Spleen (tissue), 11 donors: ENCODE results near the gene SPOCK3. TPM values are rescaled to one million over a fixed set of nuclear protein-coding genes. Genes with fewer than 3 reads are reported as not detected.

Experiments used
- DNase-seq: peaks from one replicate; pipeline ENCODE4 v3.0.0-alpha.2; 2020
- H3K27ac ChIP-seq, 8 donors: fragments of 200-600 bp; sonication (generic) in 7 of 8; 1 replicate in 4 of 8; 2 replicates in 4 of 8; pipeline versions ENCODE4 v1.5.0 to v1.8.0; 2016 to 2021; ENCODE audit warnings: inconsistent platforms in 4 of 8, mild to moderate bottlenecking in 4 of 8, moderate library complexity in 1 of 8
- H3K27me3 ChIP-seq, 7 donors: fragments of 200-600 bp; sonication (generic) in 6 of 7; replicated peaks in 1 of 7; 1 replicate in 4 of 7; 2 replicates in 3 of 7; pipeline versions ENCODE4 v1.5.0 to v1.8.0; 2016 to 2021; ENCODE audit warnings: inconsistent platforms in 3 of 7, mild to moderate bottlenecking in 1 of 7
- H3K36me3 ChIP-seq, 6 donors: fragments of 200-600 bp; sonication (generic) in 5 of 6; 1 replicate in 4 of 6; 2 replicates in 2 of 6; pipeline versions ENCODE4 v1.5.0 to v1.8.0; 2016 to 2021; ENCODE audit warnings: inconsistent platforms in 2 of 6
- H3K4me1 ChIP-seq, 6 donors: fragments of 200-600 bp; sonication (generic) in 5 of 6; 1 replicate in 3 of 6; 2 replicates in 3 of 6; pipeline versions ENCODE4 v1.5.0 to v1.8.0; 2016 to 2021; ENCODE audit warnings: inconsistent platforms in 3 of 6
- H3K4me3 ChIP-seq, 8 donors: fragments of 200-600 bp; sonication (generic) in 7 of 8; 1 replicate in 4 of 8; 2 replicates in 4 of 8; pipeline versions ENCODE4 v1.5.0 to v1.8.0; 2016 to 2021; ENCODE audit warnings: inconsistent platforms in 4 of 8, mild to moderate bottlenecking in 4 of 8, moderate library complexity in 2 of 8
- H3K9me3 ChIP-seq, 8 donors: fragments of 200-600 bp; sonication (generic) in 7 of 8; 1 replicate in 4 of 8; 2 replicates in 4 of 8; pipeline versions ENCODE4 v1.5.0 to v1.8.0; 2016 to 2021; ENCODE audit warnings: inconsistent platforms in 4 of 8
- CTCF ChIP-seq, 11 experiments: fragments of 200-600 bp in 7 of 11; fragments of 450-650 bp in 4 of 11; sonication (generic) in 4 of 11; IDR thresholded peaks in 8 of 11; conservative IDR thresholded peaks in 3 of 11; 1 replicate in 7 of 11; 2 replicates in 4 of 11; pipeline versions ENCODE4 v1.4.0 to v1.8.0; 2016 to 2021; ENCODE audit warnings: antibody characterized with exemption in 11 of 11, inconsistent platforms in 4 of 11, mild to moderate bottlenecking in 1 of 11
- POLR2A ChIP-seq, 3 donors: fragments of 450-650 bp; IDR thresholded peaks; one replicate each; pipeline ENCODE4 v1.5.1; 2017; ENCODE audit warnings: antibody characterized with exemption in 3 of 3, mild to moderate bottlenecking in 1 of 3
- POLR2AphosphoS5 ChIP-seq, 3 donors: sonication (generic); formaldehyde crosslinking; IDR thresholded peaks; one replicate each; pipeline ENCODE4 v1.5.1; 2017; ENCODE audit warnings: antibody characterized with exemption in 3 of 3
- WGBS, 5 donors: extraction: QIAGEN DNeasy Blood & Tissue Kit in 3 of 5; methylation state at CpG; one replicate each; pipeline versions ENCODE4 v1.1.5 to v1.1.7; 2013 to 2018; 5-methylcytosine and 5-hydroxymethylcytosine counted together
- intact Hi-C: fragments of 100-400 bp; cut with DNase I; formaldehyde crosslinking; loops from one replicate; pipeline ENCODE4 v1.15.0; 2023; ENCODE audit warnings: low total_unique reads
- polyA plus RNA-seq, 3 donors: library from polyadenylated mRNA; stranded (reverse); fragments of 200-250 nt; gene quantifications; one replicate each; pipeline ENCODE4 v1.2.1, GENCODE V29; 2013
- total RNA-seq, 7 donors: library from RNA; depleted of rRNA in 3 of 7; stranded (reverse); fragments of >200 nt in 3 of 7; fragmentation: NEBNext Ultra II Directional in 4 of 7; extraction: Animal tissue kit (Norgen Biotek cat#: 25700) in 4 of 7; gene quantifications; one replicate each; pipeline versions ENCODE4 v1.1.0 to v1.2.1, GENCODE V29; 2016 to 2021
- donor health status: healthy with polysubstance abuse.
- donor health status: DM: no; HTN: no; CAD: no; lungs with moderate emphysema.
- donor health status: DM: no; HTN: no; CAD: no.
- donor health status: Bipolar disorder and iron deficiency.
- donor health status: healthy.
- donor health status: DM: no; HTN: no; CAD: no.
- donor health status: DM: yes; HTN: yes; CAD: no.

The SPOCK3 gene
- total and polyA plus RNA-seq, 10 donors: 0.06 to 1.2 (median 0.51) TPM; not detected in 5

- H3K27ac ChIP-seq: no peak overlapping the region
- peaks cover 0 to 17% (median 1%) of the 10 kb centered on the region in 8 donors for H3K9me3 ChIP-seq
- WGBS, 5 donors: 38 to 60% (median 58%) methylated on average over 1 of the region's 1 CpG
- intact Hi-C loops: no loop called here
- no peak overlapping the region for H3K4me3 ChIP-seq
- TF ChIP-seq CTCF (IDR thresholded peaks at IDR 0.05 in 8 of 11, conservative IDR thresholded peaks at IDR 0.05 in 3 of 11) (no peak), POLR2AphosphoS5 (IDR thresholded peaks at IDR 0.05) (no peak), POLR2A (IDR thresholded peaks at IDR 0.05) (no peak)
- DNase-seq: no peak
- no peaks in the 10 kb centered on the region for H3K27me3 ChIP-seq
- no peaks in the 10 kb centered on the region for H3K4me1 ChIP-seq
- no peaks in the 10 kb centered on the region for H3K36me3 ChIP-seq
Measured at GRCh38 chr4:166827167-166827566, 407.1 kb downstream of the SPOCK3 start.

- WGBS, 5 donors: 48 to 72% (median 52%) methylated on average over 3 of the region's 3 CpGs
- intact Hi-C loops: no loop called here
- no peak for DNase-seq
- H3K27ac ChIP-seq: no peak overlapping the region
- TF ChIP-seq CTCF (IDR thresholded peaks at IDR 0.05 in 8 of 11, conservative IDR thresholded peaks at IDR 0.05 in 3 of 11) (no peak), POLR2A (IDR thresholded peaks at IDR 0.05) (no peak), POLR2AphosphoS5 (IDR thresholded peaks at IDR 0.05) (no peak)
- no peak overlapping the region for H3K4me3 ChIP-seq
- H3K9me3 ChIP-seq: peaks cover 0 to 26% (median 1%) of the 10 kb centered on the region in 8 donors
- H3K27me3 ChIP-seq: no peaks in the 10 kb centered on the region
- H3K36me3 ChIP-seq: no peaks in the 10 kb centered on the region
- H3K4me1 ChIP-seq: no peaks in the 10 kb centered on the region
Measured at GRCh38 chr4:166823848-166824247, 410.4 kb downstream of the SPOCK3 start.

- no peak for DNase-seq
- intact Hi-C loops: no loop called here
- H3K4me1 ChIP-seq: no peaks in the 10 kb centered on the region
- no peak for TF ChIP-seq POLR2AphosphoS5 (IDR thresholded peaks at IDR 0.05)
- no peak for TF ChIP-seq POLR2A (IDR thresholded peaks at IDR 0.05)
- no peak for TF ChIP-seq CTCF (IDR thresholded peaks at IDR 0.05 in 8 of 11, conservative IDR thresholded peaks at IDR 0.05 in 3 of 11)
- no peaks in the 10 kb centered on the region for H3K36me3 ChIP-seq
- no peak overlapping the region for H3K27ac ChIP-seq
- 60 to 83% (median 63%) methylated on average over 1 of the region's 1 CpG for WGBS, 5 donors
- peaks cover 0 to 26% (median 1%) of the 10 kb centered on the region in 8 donors for H3K9me3 ChIP-seq
- H3K27me3 ChIP-seq: no peaks in the 10 kb centered on the region
- H3K4me3 ChIP-seq: no peak overlapping the region
Measured at GRCh38 chr4:166823126-166823525, 411.2 kb downstream of the SPOCK3 start.

- no peak for DNase-seq
- WGBS, 5 donors: 78 to 90% (median 85%) methylated on average over 4 of the region's 4 CpGs
- intact Hi-C loops: no loop called here
Measured at GRCh38 chr4:166822386-166822785, 411.9 kb downstream of the SPOCK3 start.

More at GRCh38 chr4:166822386-166822785, 411.9 kb downstream of the SPOCK3 start:
- H3K9me3 ChIP-seq: peaks cover 0 to 26% (median 1%) of the 10 kb centered on the region in 8 donors
- no peaks in the 10 kb centered on the region for H3K27me3 ChIP-seq
- H3K4me3 ChIP-seq: no peak overlapping the region
- no peaks in the 10 kb centered on the region for H3K4me1 ChIP-seq
- TF ChIP-seq CTCF (IDR thresholded peaks at IDR 0.05 in 8 of 11, conservative IDR thresholded peaks at IDR 0.05 in 3 of 11) (no peak), POLR2AphosphoS5 (IDR thresholded peaks at IDR 0.05) (no peak), POLR2A (IDR thresholded peaks at IDR 0.05) (no peak)
- H3K27ac ChIP-seq: no peak overlapping the region
- no peaks in the 10 kb centered on the region for H3K36me3 ChIP-seq
